GM12873 (cell line): ENCODE results near the gene UPK2.

Experiments
- CTCF ChIP-seq: IDR thresholded peaks from 2 replicates; pipeline ENCODE4 v1.5.1; 2012; ENCODE audit warnings: low read depth, mild to moderate bottlenecking, moderate library complexity, low read length, control low read depth; ENCODE audit not compliant: insufficient read depth; ENCODE audit errors: missing control alignments

UPK2 gene

GRCh38 chr11:118921121-118921928, 34.8 kb upstream of the UPK2 start:
- TF ChIP-seq CTCF, result no peak

GRCh38 chr11:118921929-118922744, 34.0 kb upstream of the UPK2 start:
- no peak for TF ChIP-seq CTCF

GRCh38 chr11:118922745-118923627, 33.1 kb upstream of the UPK2 start:
- no peak for TF ChIP-seq CTCF

- no peak for TF ChIP-seq CTCF
These were observed 32.1 kb upstream of the UPK2 start for GRCh38 chr11:118923721-118924587.

GRCh38 chr11:118924591-118925585, 31.2 kb upstream of the UPK2 start:
- no peak for TF ChIP-seq CTCF
